OCI-M2 (cell line): Measurements from ENCODE around the gene PRKCE.

Experiments
- DNase-seq: peaks from one replicate; lab custom pipeline; 2025; ENCODE audit not compliant: unreplicated experiment; lab: John Stamatoyannopoulos, UW

The PRKCE gene

DNA sequence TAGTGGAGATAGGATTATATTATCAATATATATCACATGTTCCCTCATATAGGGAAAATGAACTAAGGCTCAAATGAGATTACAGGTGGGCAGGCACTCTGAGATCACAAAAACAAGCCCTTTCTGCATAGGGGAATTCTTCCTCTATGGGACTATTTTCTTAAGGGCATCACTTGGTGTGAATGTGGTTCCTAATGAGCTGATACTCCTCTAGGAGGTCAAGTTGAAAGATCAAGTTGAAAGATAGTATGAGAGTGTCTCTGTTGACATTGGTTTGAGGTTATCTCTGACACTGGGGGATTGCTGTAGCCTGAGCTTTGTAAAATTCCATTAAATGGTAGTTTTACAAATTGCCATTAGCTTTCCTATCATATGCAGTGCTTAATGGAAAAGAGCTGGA is 270.4 kb downstream of the PRKCE start:
- no peak for DNase-seq

DNA sequence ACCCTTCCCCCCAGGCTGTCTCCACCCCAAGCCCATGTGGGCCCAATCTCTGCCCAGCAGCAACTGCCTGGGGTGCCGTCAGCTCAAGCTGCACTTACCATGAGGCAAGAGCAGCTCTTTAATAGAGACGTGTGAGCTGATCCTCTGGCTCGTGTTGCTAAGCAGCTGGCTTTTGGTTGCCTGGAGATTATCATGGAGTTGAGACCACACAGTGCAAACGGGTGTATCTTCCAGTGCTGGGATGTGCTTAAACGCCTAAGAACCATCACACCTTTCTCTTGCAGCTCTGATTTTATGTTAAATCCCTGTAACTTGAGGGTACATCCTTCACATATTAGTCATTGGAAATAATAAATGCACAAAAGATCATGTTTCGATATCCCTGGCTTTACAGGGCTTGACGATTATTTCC is 271.1 kb downstream of the PRKCE start:
- DNase-seq, result no peak

DNA sequence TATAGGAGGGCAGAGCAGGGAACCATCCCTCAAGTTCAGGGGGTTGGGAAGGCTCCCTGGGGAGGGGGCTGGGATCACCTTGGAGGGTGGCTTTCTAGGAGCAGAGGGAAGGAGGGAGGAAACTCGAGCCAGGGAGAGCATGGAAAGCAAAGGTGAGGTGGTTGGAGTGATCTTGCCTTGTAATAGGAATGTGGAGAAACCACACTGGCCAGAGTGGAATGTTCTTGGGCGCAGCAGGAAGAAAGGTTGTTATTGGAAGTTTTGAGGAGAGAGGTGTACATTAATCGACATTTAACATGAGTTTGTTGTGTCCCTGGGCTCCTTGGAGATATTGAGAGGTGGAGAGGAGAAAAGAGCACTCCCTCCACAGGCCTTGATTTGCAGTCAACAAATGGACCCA is 272.2 kb downstream of the PRKCE start:
- DNase-seq, result no peak

DNA sequence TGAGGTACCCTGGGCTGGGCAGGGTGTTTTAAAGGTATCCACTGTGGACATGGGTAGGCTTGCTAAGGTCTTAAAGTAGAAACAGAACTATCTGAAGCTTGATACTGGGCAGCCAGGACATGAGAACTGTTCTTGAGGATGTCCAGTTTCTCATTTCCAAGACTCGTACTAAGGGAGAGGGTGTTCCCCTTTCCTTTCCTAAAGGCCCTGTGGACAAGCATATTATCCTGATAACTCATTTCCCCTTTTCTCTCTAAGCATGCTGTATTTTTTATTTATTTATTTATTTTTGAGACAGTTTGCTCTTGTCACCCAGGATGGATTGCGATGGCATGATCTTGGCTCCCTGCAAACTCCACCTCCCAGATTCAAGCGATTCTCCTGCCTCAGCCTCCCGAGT is 273.6 kb downstream of the PRKCE start:
- DNase-seq, result no peak

DNA sequence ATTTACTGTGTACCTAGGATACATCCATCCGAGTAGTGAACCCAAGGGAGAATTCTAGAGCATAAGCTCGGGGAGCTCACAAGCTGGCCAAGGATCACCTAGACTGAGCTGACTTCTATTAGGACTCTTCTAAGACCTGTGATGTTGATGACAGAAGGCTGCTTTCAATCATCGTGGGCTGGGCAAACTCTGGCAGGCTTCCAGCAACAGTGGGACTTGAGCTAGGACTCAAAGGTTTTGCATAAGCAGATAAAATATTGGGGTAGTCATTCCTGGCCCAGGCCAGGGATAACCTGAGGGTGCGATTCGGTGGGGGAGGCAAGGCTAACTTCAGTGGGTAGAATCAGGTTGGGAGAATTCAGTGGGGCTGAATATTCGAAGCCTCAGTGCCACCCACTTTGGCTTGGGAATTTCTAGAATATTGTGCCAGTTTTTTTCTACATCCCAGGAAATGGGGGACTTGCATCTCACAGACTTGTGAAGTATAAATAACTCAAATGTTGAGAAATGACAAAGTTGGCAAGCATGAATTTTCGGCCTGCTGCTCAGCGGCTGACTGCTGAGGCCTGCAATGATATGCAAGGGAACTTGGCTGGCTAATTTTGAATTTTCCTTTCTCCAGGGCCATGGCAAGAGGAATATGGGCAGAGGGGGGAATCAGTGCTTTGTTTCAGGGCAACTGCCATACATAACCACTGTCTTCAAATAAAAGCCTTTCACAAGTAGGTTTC is 274.3 kb downstream of the PRKCE start:
- no peak for DNase-seq

DNA sequence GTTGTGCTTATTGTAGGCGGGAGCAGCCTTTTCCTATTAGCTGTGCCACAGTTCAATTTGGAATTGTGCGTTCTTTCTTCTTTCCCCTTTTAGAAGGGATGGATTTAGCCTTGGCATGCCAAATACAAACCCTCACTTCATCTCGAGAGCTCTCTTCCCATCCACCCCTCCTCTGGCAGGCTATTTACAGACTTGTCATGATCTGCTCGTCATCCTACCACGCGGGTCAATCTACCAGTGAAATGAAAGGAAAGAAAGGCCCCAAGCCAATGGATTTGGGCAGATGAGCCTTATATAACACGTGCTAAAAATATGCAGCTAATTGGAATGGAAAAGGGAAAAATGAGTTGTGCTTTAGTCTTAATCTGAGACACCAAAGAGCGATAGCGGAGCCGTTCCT is 277.5 kb downstream of the PRKCE start:
- DNase-seq, result no peak

DNA sequence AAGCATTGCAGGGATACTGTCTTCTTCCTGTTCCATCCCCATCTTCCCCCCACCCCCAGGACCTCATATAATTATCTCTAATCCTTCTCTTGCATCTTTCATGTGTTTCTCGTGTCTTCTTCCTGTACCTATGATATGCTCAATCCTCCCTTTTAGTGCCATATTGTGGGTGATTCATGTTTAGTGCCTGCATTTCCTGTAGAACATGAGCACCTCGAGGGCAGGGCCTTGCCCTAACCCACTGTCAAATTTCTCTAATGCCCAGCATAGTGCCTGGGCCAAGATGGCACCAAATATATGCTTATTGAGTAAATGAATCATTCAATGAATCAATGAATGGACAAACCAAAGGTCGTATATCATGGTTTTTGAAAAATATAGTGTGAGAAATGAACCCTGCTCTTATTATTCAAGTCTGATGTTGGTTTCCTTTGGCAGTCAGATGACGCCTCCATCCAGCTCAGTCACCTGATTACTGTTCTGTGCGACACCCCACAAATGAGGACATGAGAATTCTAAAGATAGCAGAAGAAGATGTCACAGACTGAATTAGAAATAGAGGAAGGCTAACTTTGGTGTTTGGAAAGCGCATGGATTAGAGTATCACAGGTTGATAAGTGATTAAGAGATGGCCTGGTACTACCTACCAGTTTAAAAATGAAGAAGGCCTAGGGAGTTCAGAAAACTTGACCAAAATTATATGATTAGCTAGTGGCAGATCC is 278.4 kb downstream of the PRKCE start:
- DNase-seq, result no peak

DNA sequence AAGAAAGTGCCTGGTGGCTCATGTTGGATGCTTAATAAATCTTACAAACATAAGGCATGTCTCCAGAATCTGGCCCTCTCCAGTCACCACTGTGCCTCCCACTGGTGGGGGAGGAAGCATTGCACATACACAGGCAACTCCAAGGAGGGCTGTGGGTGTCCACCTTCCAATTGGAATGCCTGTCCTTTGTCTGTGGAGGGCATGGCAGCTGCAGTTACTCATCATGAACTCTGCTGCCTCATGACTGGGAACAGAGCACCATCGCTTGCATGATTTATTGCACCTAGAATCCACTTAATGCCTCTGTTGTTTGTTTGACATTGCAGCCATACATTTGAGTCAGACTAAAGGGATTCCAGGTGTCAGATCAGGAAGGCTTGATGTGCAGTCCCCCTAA is 278.9 kb downstream of the PRKCE start:
- DNase-seq, result no peak

DNA sequence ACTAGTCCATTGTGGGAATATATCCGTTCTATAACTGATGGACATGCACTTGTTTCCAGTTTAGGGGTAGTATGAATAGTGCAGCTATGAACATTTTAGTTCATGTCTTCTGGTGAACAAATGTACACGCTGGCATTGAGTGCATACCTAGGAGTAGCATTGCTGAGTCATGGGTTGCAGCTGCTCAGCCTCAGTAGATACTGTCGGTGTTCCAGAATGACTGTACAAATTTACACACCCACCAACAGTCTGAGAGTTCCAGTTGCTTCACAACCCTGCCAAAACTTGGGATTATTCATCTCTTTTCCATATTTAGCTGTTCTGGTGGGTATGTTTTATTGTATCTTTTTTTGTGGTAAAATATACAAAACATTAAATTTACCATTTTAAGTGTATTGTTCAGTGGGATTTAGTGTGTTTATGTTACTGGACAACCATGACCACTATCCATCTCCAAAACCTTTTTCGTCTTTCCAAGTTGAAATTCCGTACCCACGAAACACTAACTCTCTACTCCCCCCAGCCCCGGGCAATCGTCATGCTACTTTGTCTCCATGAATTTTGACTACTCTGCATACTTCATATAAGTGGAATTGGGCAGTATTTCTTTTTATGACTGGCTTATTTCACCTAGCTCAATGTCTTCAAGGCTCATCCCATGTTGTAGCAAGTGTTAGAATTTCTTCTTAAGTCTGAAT is 281.0 kb downstream of the PRKCE start:
- DNase-seq, result no peak

DNA sequence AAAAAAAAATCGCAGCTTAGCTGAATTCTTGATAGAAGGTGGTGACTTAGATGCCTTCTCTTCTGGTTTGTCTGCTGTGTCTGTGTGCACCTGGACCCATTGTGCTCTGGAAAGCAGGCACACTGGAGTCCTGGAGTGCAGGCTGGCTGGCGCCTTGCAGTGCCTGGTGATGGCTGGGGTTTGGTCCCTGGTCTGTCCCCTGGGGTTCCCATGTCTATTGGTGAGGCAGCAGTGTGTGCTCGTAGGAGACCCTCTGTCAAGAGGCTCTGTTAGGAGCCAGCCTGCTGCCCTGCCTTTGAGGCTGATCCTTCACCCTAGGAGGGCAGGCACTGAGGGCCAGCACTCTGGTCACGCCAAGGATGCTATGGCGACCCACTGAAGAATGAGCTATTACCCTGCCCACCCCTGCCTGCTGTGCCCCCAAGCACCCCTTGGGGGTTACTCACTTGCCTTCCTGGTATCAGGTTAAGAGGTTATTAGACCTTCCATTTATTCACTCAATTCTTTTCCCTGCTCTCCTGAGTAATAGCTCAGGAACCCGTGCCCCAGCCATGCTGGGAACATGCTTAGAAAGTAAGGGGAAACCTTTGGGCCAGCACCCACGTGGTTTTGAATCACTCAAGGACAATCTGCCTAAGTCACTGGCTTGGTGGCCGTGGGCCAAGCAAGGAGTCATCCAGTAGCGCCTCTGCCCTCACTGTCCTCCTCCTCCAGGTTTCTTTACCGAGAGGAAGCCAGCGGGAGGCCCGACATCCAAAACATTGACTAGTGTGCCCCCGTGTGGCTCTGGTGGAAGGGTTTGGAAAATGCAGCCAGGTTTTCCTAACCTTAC is 284.5 kb downstream of the PRKCE start:
- peak; percentile 1 for DNase-seq

DNA sequence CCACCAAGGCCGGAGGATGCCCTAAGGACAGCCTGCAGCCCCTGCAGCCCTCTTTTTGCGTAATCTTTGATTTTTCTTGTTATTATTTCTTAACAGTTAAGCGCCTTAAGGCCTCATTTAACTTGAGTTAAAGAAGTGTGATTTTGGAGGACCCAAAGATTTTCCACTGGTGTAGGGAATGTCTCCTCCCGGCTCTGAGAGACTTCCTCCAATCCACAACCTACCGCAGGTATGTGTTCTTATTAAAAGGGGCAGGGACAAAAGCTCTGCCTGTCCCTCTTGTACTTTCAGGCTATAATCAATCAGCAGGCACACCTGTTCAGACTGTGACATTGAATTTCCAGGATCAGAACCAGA is 285.1 kb downstream of the PRKCE start:
- DNase-seq, result no peak

DNA sequence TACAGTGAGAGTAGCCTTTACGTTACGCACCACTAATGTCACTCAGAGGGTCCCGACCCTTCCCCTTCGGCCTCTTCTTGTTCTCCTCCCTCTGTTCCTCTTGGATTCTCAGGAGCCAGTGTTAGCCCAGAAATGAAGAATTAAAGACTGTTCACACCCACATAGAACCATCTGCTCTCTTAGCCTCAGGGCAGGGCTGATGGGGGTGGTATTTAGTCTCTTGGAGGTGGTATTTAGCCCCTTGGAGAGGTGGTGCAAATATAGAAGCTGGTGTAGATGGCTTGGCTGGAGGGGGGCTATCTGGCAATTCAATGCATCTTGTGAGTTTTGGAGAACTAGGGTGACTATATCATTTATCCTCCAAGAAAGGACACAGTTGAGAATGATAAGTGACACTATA is 286.5 kb downstream of the PRKCE start:
- no peak for DNase-seq

DNA sequence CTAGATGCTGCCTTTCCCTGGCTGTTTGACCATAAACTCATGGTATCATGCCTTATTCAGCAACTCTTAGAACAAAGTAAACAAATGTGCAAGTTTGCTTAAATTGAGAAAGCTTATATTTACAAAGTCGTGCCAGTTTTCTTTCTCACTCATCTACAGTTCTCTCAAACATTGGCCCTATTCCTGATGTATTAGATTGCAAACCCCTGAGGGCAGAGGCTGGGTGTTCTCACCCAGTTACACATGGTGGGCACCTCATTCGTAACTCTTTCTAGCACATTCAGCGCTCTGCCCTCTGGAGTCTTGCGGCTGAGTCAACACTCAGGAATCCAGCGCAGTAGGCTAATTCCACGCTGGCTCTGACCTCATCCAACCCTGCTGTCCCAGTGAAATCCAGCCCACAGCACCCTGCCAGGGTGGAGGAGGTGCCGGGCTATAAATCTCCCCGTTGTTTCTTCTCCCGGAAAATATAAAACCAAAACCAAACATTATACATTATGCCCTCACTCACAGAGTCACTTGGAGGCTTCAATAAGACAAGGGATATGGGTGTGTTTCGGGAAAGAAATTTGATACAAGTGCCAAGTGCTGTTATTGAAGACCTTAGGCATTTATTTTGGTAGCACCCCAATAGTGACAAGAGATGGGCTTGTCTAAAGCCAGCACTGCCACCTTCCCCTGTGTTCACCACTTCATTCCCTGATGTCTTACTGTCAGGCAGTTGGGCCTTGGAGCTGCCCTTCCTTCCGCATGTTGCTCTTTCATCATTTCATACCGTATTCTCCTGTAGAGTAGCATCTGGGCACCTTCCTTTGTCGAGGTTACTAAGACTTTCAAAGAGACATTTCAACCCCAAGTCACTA is 287.4 kb downstream of the PRKCE start:
- no peak for DNase-seq

DNA sequence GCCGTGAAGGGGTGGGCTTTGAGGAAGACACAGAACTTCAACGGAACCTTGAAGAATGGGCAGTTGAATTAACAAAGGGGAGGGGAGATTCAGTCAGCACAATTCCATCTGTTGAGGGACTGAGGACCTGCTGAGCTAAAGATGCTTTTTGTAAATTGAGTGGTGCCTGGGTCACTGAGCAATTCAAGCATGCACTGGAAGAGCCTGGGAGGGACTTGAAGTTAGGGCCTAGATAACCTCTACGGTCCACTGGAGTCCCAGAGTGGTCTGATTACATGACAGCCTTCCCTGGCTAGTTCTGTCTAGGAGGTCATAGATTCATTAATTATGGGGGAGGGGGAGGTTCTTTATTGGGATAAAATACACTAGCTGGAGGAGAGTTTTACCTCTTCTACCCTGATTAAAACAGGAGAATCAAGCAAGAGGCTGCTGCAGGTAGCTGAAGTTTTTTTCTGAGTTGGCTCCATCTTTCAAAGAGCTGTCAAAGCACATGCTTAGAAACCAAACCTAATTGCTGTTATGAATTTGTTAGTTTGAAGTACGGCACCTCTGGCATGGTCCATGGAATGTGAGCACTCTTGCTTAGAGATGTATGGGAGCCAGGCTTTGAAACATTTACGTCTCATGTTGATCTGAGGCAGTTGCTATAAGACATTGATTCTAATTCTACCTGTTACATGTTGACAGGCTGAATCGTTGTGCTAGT is 290.2 kb downstream of the PRKCE start:
- DNase-seq, result no peak

DNA sequence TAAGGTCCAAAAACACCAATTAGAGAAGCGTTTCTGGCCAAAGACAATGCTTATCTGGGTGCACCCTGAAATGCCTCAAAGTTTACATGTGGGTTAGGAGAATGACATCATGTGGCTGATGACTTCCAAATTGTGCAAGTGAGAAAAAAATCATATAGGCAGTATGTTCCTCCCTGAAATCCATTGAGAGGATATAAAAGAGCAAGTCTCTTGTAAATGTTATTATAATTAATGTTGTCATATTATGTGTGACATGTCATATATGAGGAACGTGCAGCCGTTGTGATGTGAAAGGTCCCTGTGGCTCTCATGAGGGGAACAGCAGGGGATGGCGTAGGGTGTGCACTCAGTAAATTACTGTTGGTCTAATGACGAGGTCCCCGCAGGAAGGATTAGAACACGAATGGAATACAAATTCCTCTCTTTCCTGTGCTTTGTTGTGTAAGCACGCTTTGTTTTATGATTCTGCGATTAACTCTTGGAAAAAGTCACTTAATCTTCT is 290.8 kb downstream of the PRKCE start:
- DNase-seq, result no peak

DNA sequence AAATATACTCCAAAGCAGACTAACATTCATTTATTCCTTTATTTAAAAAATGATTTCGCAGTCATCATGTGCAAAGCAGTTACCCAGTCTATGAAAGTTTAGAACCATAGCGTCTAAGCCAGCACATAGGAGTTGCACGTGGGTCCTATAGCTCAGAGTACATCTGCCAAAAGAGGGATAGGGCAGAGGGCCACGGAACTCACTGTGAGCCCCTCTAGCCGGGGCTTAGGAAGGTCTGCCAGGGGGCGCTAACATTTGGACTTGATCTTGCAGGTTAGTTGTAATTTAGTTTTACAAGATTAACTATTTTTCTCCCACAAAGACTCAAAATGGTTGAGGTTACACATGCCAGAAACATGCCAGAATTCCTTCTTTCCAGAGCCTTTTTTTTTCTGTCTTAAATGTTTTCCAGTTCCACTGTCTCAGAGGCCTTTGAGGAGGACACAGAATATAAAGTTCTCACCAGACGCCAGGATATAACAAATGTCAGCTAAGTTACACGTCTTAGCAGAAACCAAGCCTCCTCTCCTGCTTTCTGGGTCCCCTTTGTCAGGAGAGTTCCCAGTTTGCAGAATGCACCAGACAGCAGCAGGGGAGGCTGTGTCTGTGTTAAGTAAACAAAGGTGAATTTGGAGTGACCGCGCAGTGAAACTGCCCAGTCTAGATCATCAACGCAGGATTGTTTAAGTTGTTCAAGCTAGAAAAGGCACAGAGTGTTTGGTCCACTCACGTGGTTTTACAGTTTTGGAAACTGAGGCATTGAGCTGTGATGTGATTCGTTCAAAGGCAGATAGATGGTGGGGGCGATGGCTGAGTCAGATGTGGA is 292.0 kb downstream of the PRKCE start:
- no peak for DNase-seq

DNA sequence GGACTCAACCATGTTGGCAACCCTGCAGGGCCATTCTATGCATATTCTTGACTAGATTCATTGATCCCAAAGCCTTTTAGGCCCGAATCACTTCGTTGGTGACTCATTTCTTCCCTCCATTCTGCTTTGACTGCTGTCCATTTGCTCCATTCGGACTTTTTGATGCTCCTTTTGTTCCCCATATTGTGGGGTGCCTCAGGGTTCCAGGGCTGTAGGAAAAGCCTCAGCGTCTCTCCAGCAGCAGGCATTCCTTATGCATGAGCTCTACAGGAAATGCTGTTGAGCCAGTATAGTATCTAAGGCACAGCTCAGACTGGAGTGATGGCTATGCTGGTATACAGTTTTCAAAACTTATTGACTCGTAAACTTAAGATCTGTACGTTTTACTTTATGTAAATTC is 292.6 kb downstream of the PRKCE start:
- no peak for DNase-seq

DNA sequence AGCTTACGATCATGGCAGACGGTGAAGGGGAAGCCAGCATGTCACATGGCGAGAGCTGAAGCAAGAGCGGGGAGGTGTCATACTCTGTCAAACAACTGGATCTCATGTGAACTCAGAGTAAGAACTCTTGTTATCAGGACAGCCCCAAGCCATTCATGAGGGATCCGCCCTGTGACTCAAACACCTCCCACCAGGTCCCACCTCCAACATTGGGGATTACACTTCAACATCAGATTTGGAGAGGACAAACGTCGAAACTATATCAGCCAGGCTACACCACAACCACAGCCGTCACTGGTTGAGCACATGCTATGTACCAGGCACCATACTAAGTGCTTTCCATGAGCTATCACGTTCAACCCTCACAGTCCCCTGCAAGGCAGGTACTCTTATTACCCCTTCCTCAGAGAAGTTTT is 293.8 kb downstream of the PRKCE start:
- no peak for DNase-seq

DNA sequence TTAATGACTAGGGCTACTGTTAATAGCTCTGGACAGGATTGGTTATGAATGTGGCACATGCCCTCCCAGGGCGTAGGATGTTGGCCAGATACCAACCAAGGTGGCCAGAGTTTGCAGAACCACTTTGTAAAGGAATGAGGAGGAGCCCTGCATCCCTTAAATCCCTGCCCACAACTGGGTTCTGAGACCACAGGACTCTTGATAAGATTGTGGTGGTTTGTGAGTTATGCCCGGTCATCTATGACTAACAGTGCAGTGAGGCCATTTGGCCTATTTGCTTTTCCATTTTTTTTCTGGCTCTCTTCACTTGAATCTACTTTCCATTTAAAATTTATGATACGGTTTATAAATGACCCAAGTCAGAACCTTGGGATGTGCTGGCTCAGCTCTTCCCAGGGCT is 294.5 kb downstream of the PRKCE start:
- DNase-seq, result no peak
